ENCODE results near the gene DIP2B. TPM values are rescaled to one million over a fixed set of nuclear protein-coding genes. Genes with fewer than 3 reads are reported as not detected.
"Not testable (repeated sequence)": the region's sequence is repeated elsewhere in the genome, so short reads cannot be mapped to it uniquely, and the experiment has no call there.

Gene DIP2B
- total RNA-seq, 1 donor from 2014 or later, result 40.8 TPM

GRCh38 chr12:50550530-50551223 lies 45.9 kb downstream of the DIP2B start:
- DNase-seq, result no peak

GRCh38 chr12:50551866-50552265 lies 47.1 kb downstream of the DIP2B start:
- no peak for DNase-seq

DNA sequence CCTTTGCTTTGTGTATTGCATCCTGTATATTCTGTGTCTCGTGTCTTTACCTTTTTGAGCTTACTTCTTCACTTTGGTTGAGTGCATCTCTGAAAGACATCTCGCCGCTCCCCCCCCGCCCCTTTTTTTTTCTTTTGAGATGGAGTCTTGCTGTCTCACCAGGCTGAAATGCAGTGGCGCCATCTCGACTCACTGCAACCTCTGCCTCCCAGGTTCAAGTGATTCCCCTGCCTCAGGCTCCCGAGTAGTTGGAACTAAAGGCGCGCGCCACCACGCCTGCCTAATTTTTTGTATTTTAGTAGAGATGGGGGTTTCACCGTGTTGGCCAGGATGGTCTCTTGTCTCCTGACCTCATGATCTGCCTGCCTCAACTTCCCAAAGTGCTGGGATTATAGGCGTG lies 49.9 kb downstream of the DIP2B start:
- no peak for DNase-seq

DNA sequence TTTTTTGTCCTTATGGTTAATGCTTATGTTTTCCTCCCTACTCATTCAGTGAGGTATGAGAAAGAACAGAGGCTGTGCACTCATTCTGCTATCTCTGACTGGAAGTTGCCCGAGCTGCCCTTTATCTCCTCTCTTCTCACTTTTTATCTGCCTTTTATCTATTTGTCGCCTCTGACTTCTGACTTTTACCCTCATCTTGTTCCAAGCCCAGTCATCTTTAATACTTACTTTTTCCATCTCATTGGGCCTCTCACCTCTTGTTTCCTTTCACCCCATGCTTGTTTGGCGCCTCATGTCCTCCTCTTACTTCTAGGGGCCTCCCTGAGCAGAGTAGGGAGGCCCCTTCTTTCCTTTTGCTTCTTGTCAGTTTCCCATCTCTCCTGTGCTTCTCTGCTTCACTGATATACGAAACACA lies 50.7 kb downstream of the DIP2B start:
- DNase-seq, result no peak

DNA sequence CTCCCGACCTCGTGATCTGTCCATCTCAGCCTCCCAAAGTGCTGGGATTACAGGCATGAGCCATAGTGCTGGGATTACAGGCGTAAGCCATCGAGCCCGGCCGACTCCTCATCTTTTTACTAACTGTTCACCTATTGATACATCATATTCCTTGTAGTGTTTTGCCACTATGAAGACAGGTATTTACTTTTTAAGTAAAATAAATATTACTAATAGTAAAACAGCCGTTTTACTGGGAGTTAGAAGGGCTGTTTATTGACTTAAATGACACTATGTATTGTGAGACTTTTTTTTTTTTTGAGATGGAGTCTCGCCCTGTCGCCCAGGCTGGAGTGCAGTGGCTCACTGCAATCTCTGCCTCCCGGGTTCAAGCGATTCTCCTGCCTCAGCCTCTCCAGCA lies 51.5 kb downstream of the DIP2B start:
- DNase-seq, result no peak

DNA sequence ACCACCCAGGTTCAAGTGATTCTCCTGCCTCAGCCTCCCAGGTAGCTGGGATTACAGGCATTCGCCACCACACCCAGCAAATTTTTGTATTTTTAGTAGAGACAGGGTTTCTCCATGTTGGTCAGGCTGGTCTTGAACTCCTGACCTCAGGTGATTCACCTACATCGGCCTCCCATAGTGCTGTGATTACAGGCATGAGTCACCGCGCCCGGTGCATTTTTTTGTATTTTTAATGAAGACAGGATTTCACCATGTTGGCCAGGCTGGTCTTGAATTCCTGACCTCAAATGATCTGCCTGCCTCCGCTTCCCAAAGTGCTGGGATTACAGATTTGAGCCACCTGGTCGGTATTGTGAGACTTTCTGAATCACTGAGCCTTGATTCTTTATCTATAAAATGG lies 52.0 kb downstream of the DIP2B start:
- DNase-seq, result not testable (repeated sequence)

DNA sequence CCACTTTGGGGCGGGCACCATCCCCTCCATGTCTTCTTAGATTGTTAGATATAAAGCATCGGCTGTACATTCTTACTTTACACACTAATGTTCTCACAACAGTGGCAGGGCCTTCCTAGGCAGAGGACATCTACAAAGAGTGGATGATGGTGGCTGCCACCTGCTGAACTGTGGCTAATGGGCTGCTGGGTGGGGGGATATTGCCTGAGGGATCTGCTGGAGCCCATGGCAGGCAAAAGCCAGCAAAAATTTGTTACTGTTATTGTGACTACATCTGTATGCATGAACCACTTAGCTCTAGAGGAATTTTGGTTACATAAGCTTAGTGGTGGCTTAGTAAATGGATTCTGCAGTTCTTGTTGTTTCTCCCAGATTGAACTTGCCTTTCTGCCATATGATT lies 52.6 kb downstream of the DIP2B start:
- DNase-seq, result no peak

- no peak for DNase-seq
Observed at GRCh38 chr12:50558970-50559369, 54.2 kb downstream of the DIP2B start.

DNA sequence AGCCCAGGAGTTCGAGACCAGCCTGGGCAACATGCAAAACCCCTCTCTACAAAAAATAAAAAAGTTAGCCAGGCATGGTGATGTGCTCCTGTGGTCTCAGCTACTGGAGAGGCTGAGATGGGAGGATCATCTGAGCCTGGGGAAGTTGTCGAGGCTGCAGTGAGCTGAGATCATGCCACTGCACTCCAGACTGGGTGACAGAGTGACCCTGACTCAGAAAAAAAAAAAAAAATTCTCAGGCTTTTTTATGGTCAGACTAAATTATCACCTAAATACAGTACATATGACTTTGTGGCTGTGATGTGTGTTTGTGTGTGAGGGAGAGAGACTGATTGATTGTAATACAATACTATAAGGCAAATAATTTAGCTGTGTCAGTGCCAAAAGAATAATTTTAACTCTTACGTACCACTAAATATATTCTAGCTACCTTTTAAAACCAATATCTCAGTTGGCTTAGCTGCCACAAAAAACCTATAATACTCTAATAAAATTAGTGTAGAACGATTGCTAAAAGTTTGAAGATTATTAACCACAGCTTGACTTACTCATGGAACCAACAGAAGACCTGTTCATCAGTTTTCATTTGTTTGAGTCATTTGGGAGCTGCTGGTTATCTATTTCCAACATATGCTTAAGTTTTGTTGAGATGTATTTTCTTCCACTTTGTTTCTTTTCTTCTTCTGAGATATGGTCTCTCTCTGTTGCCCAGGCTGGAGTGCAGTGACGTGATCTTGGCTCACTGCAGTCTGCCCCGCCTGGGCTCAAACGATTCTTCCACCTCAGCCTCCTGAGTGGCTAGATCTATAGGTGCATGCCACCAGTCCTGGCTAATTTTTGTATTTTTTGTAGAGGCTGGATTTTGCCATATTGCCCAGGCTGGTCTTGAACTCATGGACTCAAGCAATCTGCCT lies 58.0 kb downstream of the DIP2B start:
- no peak for DNase-seq

DNA sequence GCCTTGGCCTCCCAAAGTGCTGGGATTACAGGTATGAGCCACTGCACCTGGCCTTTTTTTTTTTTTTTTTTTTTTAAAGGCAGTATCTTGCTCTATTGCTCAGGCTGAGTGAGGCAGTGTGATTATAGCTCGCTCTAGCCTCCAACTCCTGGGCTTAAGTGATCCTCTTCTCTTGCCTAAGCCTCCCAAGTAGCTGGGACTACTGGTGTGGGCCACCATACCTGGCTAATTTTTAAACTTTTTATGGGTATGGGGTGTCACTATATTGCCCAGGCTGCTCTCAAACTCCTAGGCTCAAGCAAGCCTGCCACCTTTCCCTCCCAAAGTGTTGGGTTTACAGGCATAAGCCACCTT lies 58.6 kb downstream of the DIP2B start:
- DNase-seq, result no peak

DNA sequence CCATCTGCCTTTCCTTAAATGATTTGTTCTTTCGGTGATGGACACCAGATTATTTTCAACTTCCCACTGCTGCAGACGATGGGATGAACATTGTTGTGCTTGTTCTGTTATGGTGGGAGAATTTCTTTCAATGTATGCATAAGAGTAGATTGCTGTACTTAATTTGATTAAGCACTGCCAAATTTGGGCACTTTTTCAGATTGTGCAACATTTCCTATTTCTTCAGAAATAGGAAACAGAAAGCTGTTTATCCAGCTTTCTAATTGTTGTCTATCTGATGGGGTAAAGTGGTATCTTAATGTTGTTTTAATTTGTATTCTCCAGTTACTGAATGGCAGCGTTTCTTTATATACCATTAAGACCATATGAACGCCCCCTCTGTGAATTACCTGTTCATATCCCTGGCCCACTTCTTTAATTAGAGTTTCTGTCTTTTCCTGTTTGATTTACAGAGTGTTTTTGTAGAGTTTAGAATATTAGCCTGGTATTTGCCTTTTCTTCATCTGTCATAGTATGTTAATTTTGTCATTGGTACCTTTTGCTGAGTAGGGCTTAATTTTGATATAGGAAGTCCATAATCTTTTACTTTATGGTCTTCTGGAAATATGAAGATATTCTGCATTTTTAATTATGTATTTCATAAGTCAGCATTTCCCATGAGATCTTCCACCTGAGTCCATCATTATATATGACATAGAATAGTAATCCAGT lies 59.6 kb downstream of the DIP2B start:
- no peak for DNase-seq

DNA sequence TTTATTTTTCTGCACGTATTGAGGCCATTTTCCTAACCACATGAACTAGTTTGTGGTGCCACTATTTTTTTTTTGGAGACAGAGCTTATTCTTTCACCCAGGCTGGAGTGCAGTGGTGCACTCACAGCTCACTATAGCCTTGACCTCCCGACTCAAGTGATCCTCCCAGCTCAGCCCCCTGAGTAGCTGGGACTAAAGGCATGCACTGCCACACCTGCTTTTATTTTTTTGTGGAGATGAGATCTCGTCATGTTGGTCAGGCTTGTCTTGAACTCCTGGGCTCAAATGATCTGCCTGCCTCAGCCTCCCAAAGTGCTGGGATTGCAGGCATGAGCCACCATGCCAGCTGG lies 60.1 kb downstream of the DIP2B start:
- no peak for DNase-seq

- no peak for DNase-seq
Observed at GRCh38 chr12:50566066-50566465, 61.3 kb downstream of the DIP2B start.

DNA sequence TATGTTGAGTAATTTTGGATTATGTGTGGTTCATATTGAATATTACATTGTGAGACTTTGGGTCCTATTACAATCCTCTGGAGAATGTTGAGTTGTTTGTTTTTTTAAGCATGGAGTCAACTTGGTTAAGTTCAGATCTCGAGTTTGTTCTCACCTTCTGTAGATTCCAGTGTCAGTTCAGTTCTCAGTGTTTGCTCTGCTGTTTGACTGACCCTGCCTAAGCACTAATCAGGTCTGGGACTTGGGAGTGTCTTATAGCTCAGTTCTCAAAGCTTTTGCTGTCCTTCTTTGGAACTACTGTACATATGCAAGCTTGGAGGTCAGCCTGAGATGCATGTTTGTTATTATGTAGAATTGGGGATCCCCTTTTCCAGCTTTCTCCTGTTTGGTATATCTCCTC lies 63.1 kb downstream of the DIP2B start:
- peak; percentile 20 for DNase-seq

GRCh38 chr12:50568338-50569091 lies 63.7 kb downstream of the DIP2B start:
- no peak for DNase-seq

GRCh38 chr12:50569321-50569720 lies 64.5 kb downstream of the DIP2B start:
- DNase-seq, result peak; percentile 24

DNA sequence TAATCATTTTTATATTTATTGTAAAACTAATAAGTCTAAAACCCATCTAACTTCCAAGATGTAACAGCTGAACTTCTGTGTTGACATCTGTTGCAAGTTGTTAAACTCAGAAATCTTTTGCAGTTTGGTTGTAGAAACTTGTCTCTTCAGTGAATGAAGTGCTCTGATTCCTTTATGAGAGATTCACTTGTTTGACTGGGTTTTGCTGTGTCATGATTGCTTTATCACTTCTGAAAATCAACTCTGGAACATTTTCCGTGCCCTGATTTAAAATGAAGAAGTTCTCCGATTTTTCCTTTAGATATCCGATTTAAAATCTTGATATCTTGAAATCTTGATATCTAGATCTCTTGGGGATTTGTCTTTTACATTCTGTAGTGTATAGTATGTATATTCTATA lies 65.1 kb downstream of the DIP2B start:
- DNase-seq, result no peak

GRCh38 chr12:50571786-50572185 lies 67.0 kb downstream of the DIP2B start:
- no peak for DNase-seq

- DNase-seq, result peak; percentile 51
Observed at GRCh38 chr12:50572287-50572686, 67.5 kb downstream of the DIP2B start.

- DNase-seq, result peak; percentile 30
Observed at GRCh38 chr12:50572760-50573159, 68.0 kb downstream of the DIP2B start.

- DNase-seq, result no peak
Observed at GRCh38 chr12:50573271-50573670, 68.5 kb downstream of the DIP2B start.

DNA sequence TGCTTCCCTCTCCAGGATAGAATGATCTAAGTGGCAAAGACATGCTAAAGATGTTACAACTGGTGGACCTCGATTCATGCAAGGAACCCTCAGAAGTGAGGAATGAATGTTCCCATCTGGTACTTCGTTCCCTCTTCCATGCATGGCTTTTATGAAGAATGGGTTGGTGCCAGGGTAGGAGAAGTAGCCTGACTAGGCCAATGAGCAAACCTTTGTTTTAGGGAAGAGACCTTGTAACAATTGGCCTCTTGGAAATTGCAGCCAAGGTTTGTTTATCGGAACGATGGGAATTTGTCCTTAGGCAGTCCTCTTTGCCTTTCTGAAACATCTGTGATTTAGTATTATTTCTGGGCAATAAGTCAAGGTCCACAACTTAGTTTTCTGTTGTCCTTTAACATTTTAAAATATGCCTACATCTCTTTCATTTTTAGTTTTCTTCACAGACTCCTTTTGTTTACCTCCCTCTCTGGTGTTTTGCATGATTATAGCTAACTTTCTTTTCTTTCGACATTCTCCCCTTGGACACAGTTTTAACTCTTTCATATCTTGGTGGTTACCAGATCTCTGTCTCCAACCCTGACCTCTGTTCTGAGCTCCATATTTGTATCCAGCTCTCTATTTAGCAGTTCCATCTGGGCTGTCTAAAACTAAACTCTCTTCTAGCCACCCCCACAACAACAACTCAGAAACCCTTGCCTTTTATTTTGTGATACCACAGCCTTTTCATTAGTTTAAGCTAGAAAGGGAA lies 70.0 kb downstream of the DIP2B start:
- no peak for DNase-seq

Data from tongue (tissue), 2 donors.